Stomach (tissue), 9 donors: ENCODE measurements around the gene CD8B2. TPM values are rescaled to one million over a fixed set of nuclear protein-coding genes. Genes with fewer than 3 reads are reported as not detected.

ENCODE experiments used
- DNase-seq, 2 donors: peaks; one replicate each; pipeline versions ENCODE4 v3.0.0 to v3.0.0-alpha.2; 2013 to 2019
- H3K27ac ChIP-seq, 5 donors: fragments of 200-600 bp in 4 of 5; sonication (generic) in 4 of 5; one replicate each; pipeline ENCODE4 v1.5.1; 2013 to 2019; ENCODE audit warnings: mild to moderate bottlenecking in 1 of 5, moderate library complexity in 1 of 5
- H3K27me3 ChIP-seq, 3 donors: fragments of 200-600 bp; sonication (generic); one replicate each; pipeline ENCODE4 v1.5.1; 2017 to 2019; ENCODE audit warnings: mixed run types in 1 of 3
- H3K36me3 ChIP-seq, 4 donors: fragments of 200-600 bp; sonication (generic); 1 replicate in 3 of 4; 2 replicates in 1 of 4; pipeline ENCODE4 v1.5.1; 2016 to 2019
- H3K4me1 ChIP-seq, 4 donors: fragments of 200-600 bp; sonication (generic); one replicate each; pipeline ENCODE4 v1.5.1; 2016 to 2019
- H3K4me3 ChIP-seq, 4 donors: fragments of 200-600 bp; sonication (generic) in 3 of 4; one replicate each; pipeline ENCODE4 v1.5.1; 2016 to 2019; ENCODE audit warnings: mild to moderate bottlenecking in 1 of 4
- H3K9me3 ChIP-seq, 4 donors: fragments of 200-600 bp; sonication (generic); one replicate each; pipeline ENCODE4 v1.5.1; 2016 to 2019
- EP300 ChIP-seq: sonication (generic); formaldehyde crosslinking; IDR thresholded peaks from one replicate; pipeline ENCODE4 v1.6.1; 2017; ENCODE audit warnings: antibody characterized with exemption
- POLR2A ChIP-seq, 4 donors: fragments of 450-650 bp; IDR thresholded peaks; one replicate each; pipeline ENCODE4 v1.6.1; 2016; ENCODE audit warnings: antibody characterized with exemption in 4 of 4, control low read depth in 2 of 4, mild to moderate bottlenecking in 1 of 4, moderate library complexity in 1 of 4
- POLR2AphosphoS5 ChIP-seq, 3 donors: sonication (generic); formaldehyde crosslinking; IDR thresholded peaks; one replicate each; pipeline ENCODE4 v1.6.1; 2016; ENCODE audit warnings: antibody characterized with exemption in 3 of 3
- WGBS, 5 donors: extraction: QIAGEN DNeasy Blood & Tissue Kit in 3 of 5; methylation state at CpG; one replicate each; pipeline versions ENCODE4 v1.1.5 to v1.1.7; 2013 to 2018; 5-methylcytosine and 5-hydroxymethylcytosine counted together
- intact Hi-C: fragments of 100-400 bp; cut with DNase I; formaldehyde crosslinking; loops from one replicate; pipeline ENCODE4 v1.15.1; 2023; ENCODE audit warnings: low total_unique reads
- polyA plus RNA-seq, 3 donors: library from polyadenylated mRNA; stranded (reverse); fragments of 200-250 nt; gene quantifications; one replicate each; pipeline ENCODE4 v1.2.3, GENCODE V29; 2013
- total RNA-seq, 5 donors: library from RNA; depleted of rRNA; stranded (reverse); fragments of >200 nt; gene quantifications; one replicate each; pipeline versions ENCODE4 v1.1.0 to v1.2.3, GENCODE V29; 2014 to 2016
- TF ChIP-seq, protein P1 (sequence below), 7 experiments: fragments of 450-650 bp in 4 of 7; fragments of 200-600 bp in 3 of 7; sonication (generic) in 3 of 7; IDR thresholded peaks; one replicate each; pipeline ENCODE4 v1.5.1; 2016 to 2019; ENCODE audit warnings: antibody characterized with exemption in 7 of 7, control low read depth in 2 of 7, mild to moderate bottlenecking in 1 of 7
- donor health status: healthy with polysubstance abuse.
- donor health status: Bipolar disorder and iron deficiency.
- donor health status: healthy.

Gene CD8B2
- total and polyA plus RNA-seq, 8 donors, result 0.03 TPM; not detected in 7

DNA sequence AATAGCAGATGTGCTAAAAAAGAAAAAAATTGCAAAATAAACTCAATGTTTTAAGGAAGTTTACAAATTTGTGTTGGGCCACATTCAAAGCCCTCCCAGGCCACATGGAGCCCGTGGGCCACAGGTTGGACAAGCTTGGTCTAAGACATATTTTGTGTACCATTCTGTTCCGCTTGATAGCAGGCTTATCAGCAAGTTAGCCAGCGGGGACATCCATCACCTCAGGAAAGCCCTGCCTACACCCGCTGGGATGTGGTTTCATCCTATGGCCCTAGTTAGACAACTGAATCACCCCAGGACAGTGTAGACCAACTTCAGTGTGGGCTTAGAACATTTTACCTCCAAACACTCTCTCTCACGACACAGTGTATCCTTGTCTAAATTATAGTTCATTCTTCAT, 32.6 kb downstream of the CD8B2 start:
- WGBS, 5 donors, result 72 to 77% (median 75%) methylated on average over 5 of the region's 5 CpGs

DNA sequence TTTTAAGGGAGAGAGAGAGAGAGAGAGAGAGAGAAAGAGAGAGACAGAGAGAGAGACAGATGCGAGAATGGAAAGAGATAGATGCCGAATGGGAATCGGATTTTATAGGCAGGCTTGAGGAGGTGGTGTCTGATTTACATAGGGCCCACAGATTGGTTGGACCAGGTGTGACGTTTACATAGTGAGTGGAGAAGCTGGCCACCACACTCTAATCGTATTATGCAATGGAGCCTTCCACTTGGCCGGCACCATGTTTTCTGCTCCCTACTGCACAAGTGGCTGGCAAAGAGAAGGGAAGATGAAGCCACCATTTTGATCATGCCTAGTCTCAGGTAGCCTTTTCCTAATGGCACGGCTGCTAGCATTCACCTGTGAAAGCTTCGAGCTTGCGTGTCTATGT, 33.9 kb downstream of the CD8B2 start:
- DNase-seq, result no peak
- Histone ChIP-seq H3K27me3 (no peaks in the 10 kb centered on the region), H3K27ac (no peak overlapping the region), H3K36me3 (no peaks in the 10 kb centered on the region), H3K9me3 (peaks cover 0 to 8% (median 0%) of the 10 kb centered on the region in 4 donors), H3K4me1 (no peaks in the 10 kb centered on the region), H3K4me3 (no peak overlapping the region)
- TF ChIP-seq POLR2A (IDR thresholded peaks at IDR 0.05) (no peak), EP300 (no peak), POLR2AphosphoS5 (IDR thresholded peaks at IDR 0.05) (no peak)
- TF ChIP-seq, protein P1, sequence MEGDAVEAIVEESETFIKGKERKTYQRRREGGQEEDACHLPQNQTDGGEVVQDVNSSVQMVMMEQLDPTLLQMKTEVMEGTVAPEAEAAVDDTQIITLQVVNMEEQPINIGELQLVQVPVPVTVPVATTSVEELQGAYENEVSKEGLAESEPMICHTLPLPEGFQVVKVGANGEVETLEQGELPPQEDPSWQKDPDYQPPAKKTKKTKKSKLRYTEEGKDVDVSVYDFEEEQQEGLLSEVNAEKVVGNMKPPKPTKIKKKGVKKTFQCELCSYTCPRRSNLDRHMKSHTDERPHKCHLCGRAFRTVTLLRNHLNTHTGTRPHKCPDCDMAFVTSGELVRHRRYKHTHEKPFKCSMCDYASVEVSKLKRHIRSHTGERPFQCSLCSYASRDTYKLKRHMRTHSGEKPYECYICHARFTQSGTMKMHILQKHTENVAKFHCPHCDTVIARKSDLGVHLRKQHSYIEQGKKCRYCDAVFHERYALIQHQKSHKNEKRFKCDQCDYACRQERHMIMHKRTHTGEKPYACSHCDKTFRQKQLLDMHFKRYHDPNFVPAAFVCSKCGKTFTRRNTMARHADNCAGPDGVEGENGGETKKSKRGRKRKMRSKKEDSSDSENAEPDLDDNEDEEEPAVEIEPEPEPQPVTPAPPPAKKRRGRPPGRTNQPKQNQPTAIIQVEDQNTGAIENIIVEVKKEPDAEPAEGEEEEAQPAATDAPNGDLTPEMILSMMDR (IDR thresholded peaks at IDR 0.05), result no peak
- intact Hi-C loops, result no loop called here
- 83 to 87% (median 85%) methylated on average over 9 of the region's 9 CpGs for WGBS, 5 donors

More for the DNA sequence above, 32.6 kb downstream of the CD8B2 start:
- H3K4me3 ChIP-seq, result no peak overlapping the region
- TF ChIP-seq, protein P1 (IDR thresholded peaks at IDR 0.05), result no peak
- no peak for TF ChIP-seq POLR2A (IDR thresholded peaks at IDR 0.05)
- TF ChIP-seq POLR2AphosphoS5 (IDR thresholded peaks at IDR 0.05), result no peak
- TF ChIP-seq EP300, result no peak
- H3K27me3 ChIP-seq, result no peaks in the 10 kb centered on the region
- DNase-seq, result no peak
- H3K36me3 ChIP-seq, result no peaks in the 10 kb centered on the region
- no peak overlapping the region for H3K27ac ChIP-seq
- no peaks in the 10 kb centered on the region for H3K4me1 ChIP-seq
- intact Hi-C loops, result no loop called here
- H3K9me3 ChIP-seq, result peaks cover 0 to 8% (median 0%) of the 10 kb centered on the region in 4 donors

DNA sequence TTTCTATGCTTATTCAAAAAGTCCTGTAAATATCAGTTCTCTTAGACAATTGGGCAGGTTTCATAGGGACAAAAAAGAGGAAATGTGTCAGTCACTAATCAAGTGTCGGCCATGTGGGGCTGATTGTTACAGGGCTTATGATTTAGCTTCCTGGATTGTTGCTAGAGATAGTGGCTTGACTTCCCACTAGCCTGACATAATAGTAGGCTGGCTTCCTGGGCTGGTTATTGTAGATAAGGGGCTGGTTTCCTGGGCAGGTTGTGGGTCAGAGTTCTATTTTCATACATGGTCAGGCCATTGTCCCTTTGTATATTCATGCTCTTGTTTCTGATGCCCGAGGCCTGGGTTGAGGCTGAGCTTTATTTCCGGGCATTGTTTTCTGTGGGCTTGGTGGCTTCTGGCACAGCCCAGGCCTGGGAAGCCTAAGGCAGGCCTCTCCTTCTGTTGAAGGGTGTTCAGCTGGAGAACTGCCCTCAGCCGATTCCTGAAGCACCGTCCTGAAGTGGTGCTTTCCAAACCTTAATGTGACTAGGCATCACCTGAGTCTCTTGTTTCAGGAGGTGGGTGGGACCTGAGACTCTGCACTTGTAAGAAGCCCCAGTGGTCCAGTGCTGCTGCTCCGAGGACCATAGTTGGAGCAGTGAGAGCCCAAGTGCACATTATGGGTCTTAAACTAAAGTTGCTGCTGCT, 37.0 kb downstream of the CD8B2 start:
- H3K4me1 ChIP-seq, result no peaks in the 10 kb centered on the region
- H3K27me3 ChIP-seq, result no peaks in the 10 kb centered on the region
- no peak for TF ChIP-seq EP300
- no peak for TF ChIP-seq POLR2AphosphoS5 (IDR thresholded peaks at IDR 0.05)
- TF ChIP-seq, protein P1 (IDR thresholded peaks at IDR 0.05), result no peak
- no peak for TF ChIP-seq POLR2A (IDR thresholded peaks at IDR 0.05)
- no peak overlapping the region for H3K27ac ChIP-seq
- no peak for DNase-seq
- H3K9me3 ChIP-seq, result peaks cover 0 to 8% (median 0%) of the 10 kb centered on the region in 4 donors
- intact Hi-C loops, result no loop called here
- H3K4me3 ChIP-seq, result no peak overlapping the region
- no peaks in the 10 kb centered on the region for H3K36me3 ChIP-seq
- 86 to 94% (median 92%) methylated on average over 6 of the region's 6 CpGs for WGBS, 5 donors

DNA sequence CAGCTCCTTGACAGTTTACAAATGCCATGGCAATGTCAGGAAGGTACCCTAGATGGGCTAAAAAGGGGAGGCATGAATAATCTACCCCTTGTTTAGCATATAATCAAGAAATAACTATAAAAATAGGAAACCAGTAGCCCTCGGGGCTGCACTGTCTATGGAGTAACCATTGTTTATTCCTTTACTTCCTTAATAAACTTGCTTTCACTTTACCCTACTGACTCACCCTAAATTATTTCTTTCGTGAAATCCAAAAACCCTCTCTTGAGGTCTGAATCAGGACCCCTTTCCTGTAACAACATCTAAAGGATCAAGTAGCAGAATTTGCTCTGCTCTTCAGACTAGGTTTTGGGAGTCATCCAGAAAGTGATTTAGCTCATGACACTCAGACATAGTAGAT, 43.7 kb downstream of the CD8B2 start:
- intact Hi-C loops, result no loop called here

More for the DNA sequence above, 43.7 kb downstream of the CD8B2 start:
- H3K4me3 ChIP-seq, result no peak overlapping the region
- TF ChIP-seq POLR2AphosphoS5 (IDR thresholded peaks at IDR 0.05) (no peak), POLR2A (IDR thresholded peaks at IDR 0.05) (no peak), EP300 (no peak)
- TF ChIP-seq, protein P1 (IDR thresholded peaks at IDR 0.05), result no peak
- 46 to 65% (median 54%) methylated on average over 2 of the region's 2 CpGs for WGBS, 5 donors
- H3K9me3 ChIP-seq, result no peaks in the 10 kb centered on the region
- H3K4me1 ChIP-seq, result no peaks in the 10 kb centered on the region
- DNase-seq, result no peak
- H3K27me3 ChIP-seq, result peaks cover 0 to 13% (median 0%) of the 10 kb centered on the region in 3 donors
- no peak overlapping the region for H3K27ac ChIP-seq
- no peaks in the 10 kb centered on the region for H3K36me3 ChIP-seq
